Measurements from ENCODE around the gene FLG. TPM values are rescaled to one million over a fixed set of nuclear protein-coding genes. Genes with fewer than 3 reads are reported as not detected.
"Not testable (repeated sequence)": the region's sequence is repeated elsewhere in the genome, so short reads cannot be mapped to it uniquely, and the experiment has no call there.

Gene FLG
- total and polyA plus RNA-seq, 2 experiments from 2014 or later, result 0.03 TPM; not detected in 1

DNA sequence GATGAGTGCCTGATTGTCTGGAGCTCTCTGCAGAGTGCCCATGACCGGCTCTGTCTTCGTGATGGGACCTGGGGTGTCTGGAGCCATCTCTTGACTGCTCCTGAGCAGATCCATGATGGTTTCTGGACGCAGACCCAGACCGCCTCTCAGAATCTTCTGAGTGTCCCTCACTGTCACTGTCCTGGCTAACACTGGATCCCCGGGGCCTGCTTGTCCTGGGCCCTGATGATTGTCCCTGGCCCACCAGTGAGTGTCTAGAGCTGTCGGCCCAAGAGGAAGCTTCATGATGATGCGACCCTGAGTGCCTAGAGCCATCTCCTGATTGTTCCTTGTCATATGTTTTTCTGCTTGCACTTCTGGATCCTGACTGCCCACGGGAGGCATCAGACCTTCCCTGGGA is 17.1 kb downstream of the FLG start:
- not testable (repeated sequence) for H3K4me3 ChIP-seq; H3K27ac ChIP-seq (ENCODE audit: low read depth); H4K20me1 ChIP-seq (replicated peaks; ENCODE audit: insufficient read depth); ATAC-seq; H3K9me2 ChIP-seq (ENCODE audit: insufficient read depth); H3K36me3 ChIP-seq (ENCODE audit: insufficient read depth); DNase-seq (ENCODE audit: low spot score); H3K4me3 Mint-ChIP-seq; H2AFZ ChIP-seq; H3K27me3 Mint-ChIP-seq (ENCODE audit: insufficient read depth, low read depth, poor library complexity); H3K27me3 ChIP-seq (ENCODE audit: insufficient read depth); H3K27ac Mint-ChIP-seq; H3F3A ChIP-seq (replicated peaks; ENCODE audit: low read depth); H3K4me1 Mint-ChIP-seq; H3K79me2 ChIP-seq (replicated peaks; ENCODE audit: insufficient read depth); H3K4me2 ChIP-seq; H3K4me1 ChIP-seq (ENCODE audit: insufficient read depth)
- Mint-ChIP-seq H3K36me3 (ENCODE audit: low read depth) (peaks cover 80% of the 10 kb centered on the region), H3K9me3 (peaks cover 88% of the 10 kb centered on the region)

DNA sequence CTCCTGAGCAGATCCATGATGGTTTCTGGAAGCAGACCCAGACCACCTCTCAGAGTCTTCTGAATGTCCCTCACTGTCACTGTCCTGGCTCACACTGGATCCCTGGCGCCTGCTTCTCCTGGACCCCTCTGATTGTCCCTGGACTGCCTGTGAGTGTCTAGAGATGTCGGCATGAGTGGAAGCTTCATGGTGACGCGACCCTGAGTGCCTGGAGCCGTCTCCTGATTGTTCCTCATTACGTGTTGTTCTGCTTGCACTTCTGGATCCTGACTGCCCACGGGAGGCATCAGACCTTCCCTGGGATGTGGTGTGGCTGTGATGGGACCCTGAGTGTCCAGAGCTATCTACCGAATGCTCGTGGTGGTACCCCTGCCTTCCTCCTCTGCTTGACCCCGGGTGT is 18.9 kb downstream of the FLG start:
- H3K27me3 ChIP-seq (ENCODE audit: insufficient read depth); H3K36me3 ChIP-seq (ENCODE audit: insufficient read depth); H3K9me2 ChIP-seq (ENCODE audit: insufficient read depth); H3K27me3 Mint-ChIP-seq (ENCODE audit: insufficient read depth, low read depth, poor library complexity); H4K20me1 ChIP-seq (replicated peaks; ENCODE audit: insufficient read depth); H3K4me3 Mint-ChIP-seq; H3K79me2 ChIP-seq (replicated peaks; ENCODE audit: insufficient read depth); H3K27ac Mint-ChIP-seq; H3K4me1 ChIP-seq (ENCODE audit: insufficient read depth); ATAC-seq; H3F3A ChIP-seq (replicated peaks; ENCODE audit: low read depth); H2AFZ ChIP-seq; H3K4me3 ChIP-seq; H3K4me2 ChIP-seq; H3K4me1 Mint-ChIP-seq; H3K27ac ChIP-seq (ENCODE audit: low read depth); DNase-seq (ENCODE audit: low spot score): not testable (repeated sequence)
- H3K9me3 Mint-ChIP-seq, result peaks cover 86% of the 10 kb centered on the region
- peaks cover 63% of the 10 kb centered on the region for H3K36me3 Mint-ChIP-seq (ENCODE audit: low read depth)

DNA sequence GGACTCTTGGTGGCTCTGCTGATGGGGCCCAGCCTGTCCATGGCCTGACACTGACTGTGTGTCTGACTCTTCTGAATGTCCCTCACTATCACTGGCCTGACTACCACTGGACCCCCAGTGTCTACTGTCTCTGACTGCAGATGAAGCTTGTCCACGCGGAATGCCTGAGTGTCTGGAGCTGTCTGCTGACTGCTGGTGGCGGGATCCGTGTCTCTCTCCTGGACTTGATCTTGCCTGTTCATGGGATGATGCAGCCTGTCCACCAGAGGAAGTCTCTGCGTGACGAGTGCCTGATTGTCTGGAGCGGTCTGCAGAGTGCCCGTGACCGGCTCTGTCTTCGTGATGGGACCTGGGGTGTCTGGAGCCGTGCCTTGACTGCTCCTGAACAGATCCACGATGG is 20.3 kb downstream of the FLG start:
- H3K27ac Mint-ChIP-seq; H3K27ac ChIP-seq (ENCODE audit: low read depth); DNase-seq (ENCODE audit: low spot score); H3K4me1 Mint-ChIP-seq; H3K4me3 Mint-ChIP-seq; H3K4me3 ChIP-seq; H3K79me2 ChIP-seq (replicated peaks; ENCODE audit: insufficient read depth); ATAC-seq; H4K20me1 ChIP-seq (replicated peaks; ENCODE audit: insufficient read depth); H3F3A ChIP-seq (replicated peaks; ENCODE audit: low read depth); H3K36me3 ChIP-seq (ENCODE audit: insufficient read depth); H2AFZ ChIP-seq; H3K9me2 ChIP-seq (ENCODE audit: insufficient read depth); H3K4me2 ChIP-seq; H3K27me3 ChIP-seq (ENCODE audit: insufficient read depth); H3K27me3 Mint-ChIP-seq (ENCODE audit: insufficient read depth, low read depth, poor library complexity); H3K4me1 ChIP-seq (ENCODE audit: insufficient read depth): not testable (repeated sequence)
- Mint-ChIP-seq H3K36me3 (ENCODE audit: low read depth) (peaks cover 50% of the 10 kb centered on the region), H3K9me3 (peaks cover 81% of the 10 kb centered on the region)

- not testable (repeated sequence) for H3K9me2 ChIP-seq (ENCODE audit: insufficient read depth)
Measured at GRCh38 chr1:152303139-152303872, 21.7 kb downstream of the FLG start.

GRCh38 chr1:152256394-152256793 is 68.6 kb downstream of the FLG start:
- not testable (repeated sequence) for H3K27ac ChIP-seq (ENCODE audit: low read depth); H3K4me2 ChIP-seq; H3K27me3 ChIP-seq (ENCODE audit: insufficient read depth); H4K20me1 ChIP-seq (replicated peaks; ENCODE audit: insufficient read depth); ATAC-seq; H3K79me2 ChIP-seq (replicated peaks; ENCODE audit: insufficient read depth); DNase-seq (ENCODE audit: low spot score); H3K27me3 Mint-ChIP-seq (ENCODE audit: insufficient read depth, low read depth, poor library complexity); H3K36me3 ChIP-seq (ENCODE audit: insufficient read depth); H3K4me3 Mint-ChIP-seq; H3F3A ChIP-seq (replicated peaks; ENCODE audit: low read depth); H2AFZ ChIP-seq; H3K4me1 Mint-ChIP-seq; H3K27ac Mint-ChIP-seq; H3K9me2 ChIP-seq (ENCODE audit: insufficient read depth); H3K4me3 ChIP-seq; H3K4me1 ChIP-seq (ENCODE audit: insufficient read depth)
- Mint-ChIP-seq H3K36me3 (ENCODE audit: low read depth) (peaks cover 16% of the 10 kb centered on the region; the same call in 2 of the 3 replicates), H3K9me3 (peaks cover 68% of the 10 kb centered on the region)

More at GRCh38 chr1:152303139-152303872, 21.7 kb downstream of the FLG start:
- H3K36me3 Mint-ChIP-seq (ENCODE audit: low read depth), result peaks cover 35% of the 10 kb centered on the region
- ATAC-seq; H3K4me1 ChIP-seq (ENCODE audit: insufficient read depth); H4K20me1 ChIP-seq (replicated peaks; ENCODE audit: insufficient read depth); H3K27ac Mint-ChIP-seq; H3K27me3 Mint-ChIP-seq (ENCODE audit: insufficient read depth, low read depth, poor library complexity); H3K79me2 ChIP-seq (replicated peaks; ENCODE audit: insufficient read depth); H3K4me3 ChIP-seq; H3K36me3 ChIP-seq (ENCODE audit: insufficient read depth); DNase-seq (ENCODE audit: low spot score); H3F3A ChIP-seq (replicated peaks; ENCODE audit: low read depth); H3K27ac ChIP-seq (ENCODE audit: low read depth); H3K27me3 ChIP-seq (ENCODE audit: insufficient read depth); H3K4me3 Mint-ChIP-seq; H3K4me1 Mint-ChIP-seq; H2AFZ ChIP-seq; H3K4me2 ChIP-seq: not testable (repeated sequence)
- peaks cover 78% of the 10 kb centered on the region for H3K9me3 Mint-ChIP-seq

Other genes with a start within 250 kb of the FLG start
- gene TCHHL1, start 236.2 kb downstream of the FLG start, total RNA-seq (2014; rRNA removed; shearing (Covaris generic)), result not detected in 2 replicates
- gene TCHHL1, start 236.2 kb downstream of the FLG start, polyA plus RNA-seq (2016; fragmentation: Nextera tagmentation; extraction: Ambion mirVana), result not detected in 2 replicates
- gene TCHH, start 209.8 kb downstream of the FLG start, total RNA-seq (2014; rRNA removed; shearing (Covaris generic)), result 0.19 and 0.38 TPM in 2 replicates
- gene TCHH, start 209.8 kb downstream of the FLG start, polyA plus RNA-seq (2016; fragmentation: Nextera tagmentation; extraction: Ambion mirVana), result 0.33 and 0.42 TPM in 2 replicates
- gene RPTN, start 166.0 kb downstream of the FLG start, total RNA-seq (2014; rRNA removed; shearing (Covaris generic)), result not detected in 2 replicates
- not detected in 2 replicates for gene RPTN, start 166.0 kb downstream of the FLG start, polyA plus RNA-seq (2016; fragmentation: Nextera tagmentation; extraction: Ambion mirVana)
- not detected in 2 replicates for gene HRNR, start 101.0 kb downstream of the FLG start, total RNA-seq (2014; rRNA removed; shearing (Covaris generic))
- not detected in 2 replicates for gene HRNR, start 101.0 kb downstream of the FLG start, polyA plus RNA-seq (2016; fragmentation: Nextera tagmentation; extraction: Ambion mirVana)
- gene FLG2, start 34.8 kb upstream of the FLG start, total RNA-seq (2014; rRNA removed; shearing (Covaris generic)), result not detected in 2 replicates
- not detected in 2 replicates for gene FLG2, start 34.8 kb upstream of the FLG start, polyA plus RNA-seq (2016; fragmentation: Nextera tagmentation; extraction: Ambion mirVana)
- gene CRNN, start 89.0 kb upstream of the FLG start, total RNA-seq (2014; rRNA removed; shearing (Covaris generic)), result not detected in 2 replicates
- gene CRNN, start 89.0 kb upstream of the FLG start, polyA plus RNA-seq (2016; fragmentation: Nextera tagmentation; extraction: Ambion mirVana), result not detected in 2 replicates
- gene LCE5A, start 185.6 kb upstream of the FLG start, total RNA-seq (2014; rRNA removed; shearing (Covaris generic)), result not detected in 2 replicates
- not detected in 2 replicates for gene LCE5A, start 185.6 kb upstream of the FLG start, polyA plus RNA-seq (2016; fragmentation: Nextera tagmentation; extraction: Ambion mirVana)
- gene CRCT1, start 189.2 kb upstream of the FLG start, total RNA-seq (2014; rRNA removed; shearing (Covaris generic)), result not detected in 2 replicates
- gene CRCT1, start 189.2 kb upstream of the FLG start, polyA plus RNA-seq (2016; fragmentation: Nextera tagmentation; extraction: Ambion mirVana), result not detected in 2 replicates
- gene LCE3E, start 241.5 kb upstream of the FLG start, total RNA-seq (2014; rRNA removed; shearing (Covaris generic)), result not detected in 2 replicates
- gene LCE3E, start 241.5 kb upstream of the FLG start, polyA plus RNA-seq (2016; fragmentation: Nextera tagmentation; extraction: Ambion mirVana), result not detected in 2 replicates

All from GM23338 (cell line).